T-helper 1 cell treated with Interleukin-12 subunit alpha and Interleukin-12 subunit beta and Interleukin-4 antibody, amounts not matched to agents 30 μg/mL and 1 μg/mL, for 36 hours (primary cell): ENCODE results near the gene CCL27.

ENCODE experiments used
- H3K27ac Mint-ChIP-seq: one replicate; pipeline ENCODE4 v1.8.0; 2021; ENCODE audit warnings: mild to moderate bottlenecking, mixed read lengths
- H3K27me3 Mint-ChIP-seq: one replicate; pipeline ENCODE4 v1.8.0; 2021; ENCODE audit warnings: low read depth, mixed read lengths
- H3K36me3 Mint-ChIP-seq: one replicate; pipeline ENCODE4 v1.8.0; 2021; ENCODE audit warnings: low read depth, mixed read lengths
- H3K4me1 Mint-ChIP-seq: one replicate; pipeline ENCODE4 v1.8.0; 2021; ENCODE audit warnings: low read depth, mixed read lengths
- H3K4me3 Mint-ChIP-seq: one replicate; pipeline ENCODE4 v1.8.0; 2021; ENCODE audit warnings: mild to moderate bottlenecking, moderate library complexity, mixed read lengths
- H3K9me3 Mint-ChIP-seq: one replicate; pipeline ENCODE4 v1.8.0; 2021; ENCODE audit warnings: mixed read lengths

The CCL27 gene

GRCh38 chr9:34630402-34631154 lies 31.9 kb downstream of the CCL27 start:
- peaks cover 56% of the 10 kb centered on the region for H3K27me3 Mint-ChIP-seq
- H3K9me3 Mint-ChIP-seq: no peaks in the 10 kb centered on the region
- H3K4me3 Mint-ChIP-seq: peak overlapping the region; percentile 10
- H3K27ac Mint-ChIP-seq: no peak overlapping the region
- peaks cover 14% of the 10 kb centered on the region for H3K4me1 Mint-ChIP-seq
- H3K36me3 Mint-ChIP-seq: peaks cover 10% of the 10 kb centered on the region

GRCh38 chr9:34629491-34629808 lies 33.0 kb downstream of the CCL27 start:
- H3K27ac Mint-ChIP-seq: no peak overlapping the region

GRCh38 chr9:34628656-34629490 lies 33.6 kb downstream of the CCL27 start, which contains the start of gene ARID3C:
Gene ARID3C, minus strand, starts transcription at chr9:34629066. Its CDS starts 1,052 bp downstream, at chr9:34628014.
- peaks cover 13% of the 10 kb centered on the region for H3K4me1 Mint-ChIP-seq
- peak within 1 kb of the TSS; percentile 79 for H3K4me3 Mint-ChIP-seq
- H3K27ac Mint-ChIP-seq: no peak within 1 kb of the TSS
- no peaks in the 10 kb centered on the region for H3K9me3 Mint-ChIP-seq
- peaks cover 5% of the 10 kb centered on the region for H3K36me3 Mint-ChIP-seq
- H3K27me3 Mint-ChIP-seq: peaks cover 69% of the 10 kb centered on the region

More at GRCh38 chr9:34629491-34629808, 33.0 kb downstream of the CCL27 start:
- no peaks in the 10 kb centered on the region for H3K9me3 Mint-ChIP-seq
- H3K4me3 Mint-ChIP-seq: peak overlapping the region; percentile 75
- peaks cover 64% of the 10 kb centered on the region for H3K27me3 Mint-ChIP-seq
- H3K4me1 Mint-ChIP-seq: peaks cover 14% of the 10 kb centered on the region
- peaks cover 6% of the 10 kb centered on the region for H3K36me3 Mint-ChIP-seq

GRCh38 chr9:34627716-34628655 lies 34.5 kb downstream of the CCL27 start:
- Mint-ChIP-seq H3K9me3 (no peaks in the 10 kb centered on the region), H3K4me1 (peaks cover 16% of the 10 kb centered on the region), H3K27me3 (peaks cover 75% of the 10 kb centered on the region), H3K36me3 (peaks cover 6% of the 10 kb centered on the region), H3K27ac (no peak overlapping the region), H3K4me3 (peak overlapping the region; percentile 79)

- H3K36me3 Mint-ChIP-seq: peaks cover 9% of the 10 kb centered on the region
- no peaks in the 10 kb centered on the region for H3K9me3 Mint-ChIP-seq
- H3K27ac Mint-ChIP-seq: no peak overlapping the region
- H3K4me3 Mint-ChIP-seq: no peak overlapping the region
- H3K27me3 Mint-ChIP-seq: peaks cover 75% of the 10 kb centered on the region
- peaks cover 21% of the 10 kb centered on the region for H3K4me1 Mint-ChIP-seq
These were observed 37.3 kb downstream of the CCL27 start for GRCh38 chr9:34625186-34625486.

GRCh38 chr9:34624475-34625185 lies 37.8 kb downstream of the CCL27 start:
- Mint-ChIP-seq H3K27me3 (peaks cover 70% of the 10 kb centered on the region), H3K9me3 (no peaks in the 10 kb centered on the region), H3K27ac (no peak overlapping the region), H3K4me3 (no peak overlapping the region), H3K4me1 (peaks cover 24% of the 10 kb centered on the region), H3K36me3 (peaks cover 9% of the 10 kb centered on the region)

GRCh38 chr9:34623374-34624235 lies 38.9 kb downstream of the CCL27 start:
- Mint-ChIP-seq H3K36me3 (peaks cover 9% of the 10 kb centered on the region), H3K27me3 (peaks cover 62% of the 10 kb centered on the region), H3K4me1 (peaks cover 27% of the 10 kb centered on the region), H3K4me3 (no peak overlapping the region), H3K27ac (no peak overlapping the region), H3K9me3 (no peaks in the 10 kb centered on the region)

- peak within 1 kb of the TSS; percentile 91 for H3K4me3 Mint-ChIP-seq
- H3K4me1 Mint-ChIP-seq: peaks cover 21% of the 10 kb centered on the region
- H3K9me3 Mint-ChIP-seq: no peaks in the 10 kb centered on the region
- peaks cover 31% of the 10 kb centered on the region for H3K27me3 Mint-ChIP-seq
- H3K27ac Mint-ChIP-seq: peak within 1 kb of the TSS; percentile 69
- peaks cover 26% of the 10 kb centered on the region for H3K36me3 Mint-ChIP-seq
These were observed 42.1 kb downstream of the CCL27 start, which contains the start of gene DCTN3 for GRCh38 chr9:34620061-34620994. Gene DCTN3, minus strand, starts transcription at chr9:34620495. Its CDS starts 31 bp downstream, at chr9:34620464.

- peaks cover 26% of the 10 kb centered on the region for H3K36me3 Mint-ChIP-seq
- no peaks in the 10 kb centered on the region for H3K9me3 Mint-ChIP-seq
- no peak overlapping the region for H3K27ac Mint-ChIP-seq
- no peaks in the 10 kb centered on the region for H3K27me3 Mint-ChIP-seq
- H3K4me3 Mint-ChIP-seq: no peak overlapping the region
- peaks cover 26% of the 10 kb centered on the region for H3K4me1 Mint-ChIP-seq
These were observed 47.3 kb downstream of the CCL27 start for GRCh38 chr9:34615132-34615531.

- Mint-ChIP-seq H3K36me3 (peaks cover 20% of the 10 kb centered on the region), H3K4me3 (peak overlapping the region; percentile 92), H3K27ac (peak overlapping the region; percentile 82), H3K27me3 (no peaks in the 10 kb centered on the region), H3K9me3 (no peaks in the 10 kb centered on the region), H3K4me1 (peaks cover 17% of the 10 kb centered on the region)
These were observed 49.6 kb downstream of the CCL27 start for GRCh38 chr9:34612788-34613390.
